PC-3 (cell line): ENCODE results near the gene TSC22D2. TPM values are rescaled to one million over a fixed set of nuclear protein-coding genes. Genes with fewer than 3 reads are reported as not detected.

Source experiments
- ATAC-seq: fragments of 200-7000 bp; cut with Tn5 transposase; 2 replicates; pipeline ENCODE4 v1.9.1; 2020; ENCODE audit warnings: mild to moderate bottlenecking, moderate library complexity
- BruUV-seq: library from RNA; stranded (reverse); fragments of 400-500 nt; replicated peaks from 2 replicates; lab custom pipeline; 2021; lab: Mats Ljungman, UMichigan
- CTCF ChIA-PET: fragments of 300-600 bp; sonication (Branson Sonifier 250); formaldehyde crosslinking; loops from one replicate; lab custom pipeline; 2022; ENCODE audit warnings: antibody characterized with exemption; lab: Charles Lee
- POLR2A ChIA-PET: fragments of 300-600 bp; sonication (Branson Sonifier 250); formaldehyde crosslinking; loops from one replicate; lab custom pipeline; 2022; ENCODE audit warnings: antibody characterized with exemption; ENCODE audit not compliant: unreplicated experiment; lab: Charles Lee
- DNase-seq: peaks from one replicate; pipeline ENCODE4 v3.0.0-alpha.2; 2015
- H2AFZ ChIP-seq: fragments of 300-600 bp; sonication (generic); 2 replicates; pipeline ENCODE4 v1.6.0; 2016; ENCODE audit warnings: antibody characterized with exemption, low read length
- H3F3A ChIP-seq: fragments of 300-600 bp; sonication (generic); one replicate; pipeline ENCODE4 v1.6.0; 2017; ENCODE audit warnings: antibody characterized with exemption, low read length, control low read depth, mild to moderate bottlenecking; ENCODE audit not compliant: unreplicated experiment
- H3K27ac ChIP-seq: fragments of 300-600 bp; sonication (generic); 2 replicates; pipeline ENCODE4 v1.5.1; 2016; ENCODE audit warnings: mild to moderate bottlenecking, low read length
- H3K27me3 ChIP-seq: fragments of 300-600 bp; sonication (generic); 2 replicates; pipeline ENCODE4 v1.6.1; 2016; ENCODE audit warnings: low read length, mixed read lengths
- H3K36me3 ChIP-seq: fragments of 300-600 bp; sonication (generic); 2 replicates; pipeline ENCODE4 v1.6.1; 2016; ENCODE audit warnings: low read depth, mixed run types, low read length, mixed read lengths
- H3K4me1 ChIP-seq: fragments of 300-600 bp; sonication (generic); 2 replicates; pipeline ENCODE4 v1.5.1; 2016; ENCODE audit warnings: low read length; ENCODE audit not compliant: insufficient read depth
- H3K4me2 ChIP-seq: fragments of 300-600 bp; sonication (generic); 2 replicates; pipeline ENCODE4 v1.6.0; 2016; ENCODE audit warnings: low read length
- H3K4me3 ChIP-seq: fragments of 300-600 bp; sonication (generic); 2 replicates; pipeline ENCODE4 v1.5.1; 2016; ENCODE audit warnings: mild to moderate bottlenecking, low read length, mixed read lengths
- H3K79me2 ChIP-seq: fragments of 300-600 bp; sonication (generic); 2 replicates; pipeline ENCODE4 v1.6.1; 2017; ENCODE audit warnings: low read length, mixed read lengths
- H3K9ac ChIP-seq: fragments of 300-600 bp; sonication (generic); 2 replicates; pipeline ENCODE4 v1.6.0; 2016; ENCODE audit warnings: mild to moderate bottlenecking, low read length
- H3K9me2 ChIP-seq: fragments of 300-600 bp; sonication (generic); replicated peaks from 2 replicates; pipeline ENCODE4 v1.6.1; 2016; ENCODE audit warnings: mixed run types, low read length, mixed read lengths
- H3K9me3 ChIP-seq: fragments of 300-600 bp; sonication (generic); 2 replicates; pipeline ENCODE4 v1.6.1; 2016; ENCODE audit warnings: low read length, mixed read lengths
- H4K20me1 ChIP-seq: fragments of 300-600 bp; sonication (generic); 2 replicates; pipeline ENCODE4 v1.6.1; 2016; ENCODE audit warnings: low read length, mixed read lengths
- EZH2 ChIP-seq: fragments of 300-600 bp; sonication (generic); IDR thresholded peaks from one replicate; pipeline ENCODE4 v1.6.1; 2017; ENCODE audit warnings: antibody characterized with exemption, mild to moderate bottlenecking, low read length; ENCODE audit not compliant: unreplicated experiment
- EZH2phosphoT487 ChIP-seq: fragments of 300-600 bp; sonication (generic); IDR thresholded peaks from 2 replicates; pipeline ENCODE4 v1.6.1; 2018; ENCODE audit warnings: mild to moderate bottlenecking, antibody characterized with exemption, low read length, borderline replicate concordance
- intact Hi-C: fragments of 100-400 bp; cut with micrococcal nuclease; formaldehyde crosslinking; loops from 2 replicates; pipeline ENCODE4 v1.9.0; 2023
- total RNA-seq: library from RNA; depleted of rRNA; stranded (reverse); fragments of >200 nt; gene quantifications from 2 replicates; pipeline ENCODE4 v1.2.3, GENCODE V29; 2014
- TF ChIP-seq, protein P1 (sequence below): fragments of 300-600 bp; sonication (generic); conservative IDR thresholded peaks from 2 replicates; pipeline ENCODE4 v1.5.1; 2017; ENCODE audit warnings: antibody characterized with exemption, low read depth, mild to moderate bottlenecking, low read length

The TSC22D2 gene
- total RNA-seq, 1 experiment from 2014 or later, result 9.6 TPM

DNA sequence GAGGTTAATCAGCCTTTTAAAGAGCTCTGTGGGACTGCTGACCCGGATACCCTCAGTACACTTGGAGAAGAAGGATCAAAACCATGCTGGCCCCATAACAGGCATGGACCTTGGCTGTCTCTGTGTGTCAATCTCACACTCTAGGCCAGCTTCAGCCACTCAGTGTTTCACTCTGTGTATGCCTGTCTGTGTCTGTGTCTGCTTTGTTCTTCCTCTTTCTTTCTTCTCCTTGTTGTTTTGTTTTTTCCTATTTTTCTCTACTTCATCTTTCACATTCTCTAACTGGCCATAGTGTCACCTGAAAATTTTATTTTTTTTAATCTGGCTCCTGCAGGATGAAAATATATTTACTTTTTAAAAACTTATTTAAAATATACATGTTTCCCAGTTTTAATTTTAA lies 87.1 kb downstream of the TSC22D2 start:
- H3K9ac ChIP-seq, result no peak overlapping the region
- 0 out of 2 replicates have a peak, but pooled peaks cover 3% of the 10 kb centered on the region for H3K79me2 ChIP-seq
- POLR2A ChIA-PET, result interaction anchor here (0.6 kb wide), 1 partner anchor 80 kb away, joined by 3 read pairs; no protein-coding TSS in a partner anchor
- H3K27ac ChIP-seq, result no peak overlapping the region
- H3K4me3 ChIP-seq, result no peak overlapping the region
- H3F3A ChIP-seq, result no peaks in the 10 kb centered on the region
- intact Hi-C loops, result loop anchor here (1.0 to 10.0 kb wide), 12 partner anchors 25 to 558 kb away; no protein-coding TSS in a partner anchor
- H3K9me3 ChIP-seq, result no peaks in the 10 kb centered on the region
- TF ChIP-seq EZH2, result no peak
- TF ChIP-seq, protein P1, sequence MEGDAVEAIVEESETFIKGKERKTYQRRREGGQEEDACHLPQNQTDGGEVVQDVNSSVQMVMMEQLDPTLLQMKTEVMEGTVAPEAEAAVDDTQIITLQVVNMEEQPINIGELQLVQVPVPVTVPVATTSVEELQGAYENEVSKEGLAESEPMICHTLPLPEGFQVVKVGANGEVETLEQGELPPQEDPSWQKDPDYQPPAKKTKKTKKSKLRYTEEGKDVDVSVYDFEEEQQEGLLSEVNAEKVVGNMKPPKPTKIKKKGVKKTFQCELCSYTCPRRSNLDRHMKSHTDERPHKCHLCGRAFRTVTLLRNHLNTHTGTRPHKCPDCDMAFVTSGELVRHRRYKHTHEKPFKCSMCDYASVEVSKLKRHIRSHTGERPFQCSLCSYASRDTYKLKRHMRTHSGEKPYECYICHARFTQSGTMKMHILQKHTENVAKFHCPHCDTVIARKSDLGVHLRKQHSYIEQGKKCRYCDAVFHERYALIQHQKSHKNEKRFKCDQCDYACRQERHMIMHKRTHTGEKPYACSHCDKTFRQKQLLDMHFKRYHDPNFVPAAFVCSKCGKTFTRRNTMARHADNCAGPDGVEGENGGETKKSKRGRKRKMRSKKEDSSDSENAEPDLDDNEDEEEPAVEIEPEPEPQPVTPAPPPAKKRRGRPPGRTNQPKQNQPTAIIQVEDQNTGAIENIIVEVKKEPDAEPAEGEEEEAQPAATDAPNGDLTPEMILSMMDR, result no peak
- CTCF ChIA-PET, result interaction anchor here (0.6 to 2.4 kb wide), 11 partner anchors 25 to 311 kb away, joined by 3 to 22 read pairs (median 4); partner anchors contain the start of gene TSC22D2
- H3K4me2 ChIP-seq, result no peak overlapping the region
- H4K20me1 ChIP-seq, result no peaks in the 10 kb centered on the region
- peak; percentile 35; the same call in 1 of the 2 replicates for ATAC-seq
- no peak overlapping the region for H2AFZ ChIP-seq
- H3K9me2 ChIP-seq, result no peaks in the 10 kb centered on the region
- peak; percentile 16 for DNase-seq
- peaks cover 38% of the 10 kb centered on the region for H3K4me1 ChIP-seq
- H3K27me3 ChIP-seq, result no peaks in the 10 kb centered on the region
- BruUV-seq, result no TSS peak
- no peaks in the 10 kb centered on the region for H3K36me3 ChIP-seq

DNA sequence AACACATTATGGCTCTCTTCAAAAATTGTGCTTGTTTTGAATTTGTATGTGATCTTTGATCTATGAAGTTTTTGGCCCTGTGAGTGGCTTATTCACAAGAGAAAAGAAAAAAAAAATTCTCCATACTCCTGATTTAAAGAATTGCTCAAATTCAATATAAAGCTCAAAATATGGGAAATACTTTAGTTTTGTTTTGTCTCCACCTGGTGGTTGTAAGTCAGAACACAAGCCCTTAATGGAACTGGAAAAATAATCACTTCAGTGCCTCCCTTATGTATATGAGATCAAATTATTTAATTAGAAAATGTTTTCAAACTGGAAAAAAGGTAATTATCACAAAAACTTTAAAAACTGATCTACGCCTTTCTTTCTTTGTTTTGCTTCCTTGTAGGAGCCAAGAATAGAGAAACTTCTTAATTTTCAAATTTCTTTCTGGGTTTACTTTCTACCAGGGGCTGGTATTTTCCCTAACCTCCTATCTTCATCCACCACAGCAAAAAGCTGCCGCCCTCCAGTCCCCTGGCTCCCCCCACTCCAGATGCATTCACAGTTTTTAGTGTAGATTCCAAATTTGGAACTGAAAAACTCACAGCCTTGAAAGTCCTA lies 87.6 kb downstream of the TSC22D2 start:
- ChIA-PET POLR2A (interaction anchor here (0.6 kb wide), 1 partner anchor 80 kb away, joined by 3 read pairs; no protein-coding TSS in a partner anchor), CTCF (interaction anchor here (0.6 to 2.4 kb wide), 15 partner anchors 20 to 257 kb away, joined by 3 to 22 read pairs (median 4); partner anchors contain the start of gene TSC22D2)
- Histone ChIP-seq H4K20me1 (no peaks in the 10 kb centered on the region), H3K27ac (no peak overlapping the region), H3K4me2 (0 out of 2 replicates have a peak overlapping the region, but pooled peaks have one; percentile 11), H3K36me3 (no peaks in the 10 kb centered on the region), H3K79me2 (0 out of 2 replicates have a peak, but pooled peaks cover 3% of the 10 kb centered on the region), H3K4me1 (peaks cover 38% of the 10 kb centered on the region), H3F3A (no peaks in the 10 kb centered on the region), H2AFZ (no peak overlapping the region), H3K9ac (no peak overlapping the region), H3K9me3 (no peaks in the 10 kb centered on the region), H3K4me3 (no peak overlapping the region), H3K27me3 (no peaks in the 10 kb centered on the region), H3K9me2 (no peaks in the 10 kb centered on the region)
- TF ChIP-seq EZH2phosphoT487 (no peak), EZH2 (no peak)
- TF ChIP-seq, protein P1, result peak; percentile 91
- ATAC-seq (peak; percentile 15), DNase-seq (peak; percentile 85)
- no TSS peak for BruUV-seq
- intact Hi-C loops, result loop anchor here (1.0 to 10.0 kb wide), 12 partner anchors 25 to 558 kb away; no protein-coding TSS in a partner anchor
